T-helper 17 cell (primary cell): ENCODE measurements around the gene CCDC192. TPM values are rescaled to one million over a fixed set of nuclear protein-coding genes. Genes with fewer than 3 reads are reported as not detected.

ENCODE experiments used
- ATAC-seq: fragments of 150-1000 bp; cut with Tn5 transposase; 2 replicates; pipeline ENCODE4 v1.10.0; 2021; ENCODE audit warnings: mild to moderate bottlenecking, moderate library complexity
- DNase-seq, 3 donors: peaks; one replicate each; pipeline versions ENCODE4 v3.0.0 to v3.0.0-alpha.2; 2020 to 2021
- H3K9me3 ChIP-seq: one replicate; pipeline ENCODE4 v1.7.0; 2013; ENCODE audit warnings: low read length, mild to moderate bottlenecking; ENCODE audit not compliant: control insufficient read depth, poor library complexity, severe bottlenecking
- H3K27ac Mint-ChIP-seq: one replicate; pipeline ENCODE4 v1.8.0; 2022; ENCODE audit warnings: mild to moderate bottlenecking, moderate library complexity, mixed read lengths
- H3K27me3 Mint-ChIP-seq: one replicate; pipeline ENCODE4 v1.8.0; 2022; ENCODE audit warnings: mixed read lengths
- H3K36me3 Mint-ChIP-seq: one replicate; pipeline ENCODE4 v1.8.0; 2022; ENCODE audit warnings: low read depth, mixed read lengths
- H3K4me1 Mint-ChIP-seq: one replicate; pipeline ENCODE4 v1.8.0; 2022; ENCODE audit warnings: mild to moderate bottlenecking, mixed read lengths
- H3K4me3 Mint-ChIP-seq: one replicate; pipeline ENCODE4 v1.8.0; 2022; ENCODE audit warnings: mild to moderate bottlenecking, moderate library complexity, mixed read lengths
- total RNA-seq, 4 donors: library from RNA in 2 of 4; stranded (reverse) in 2 of 4; gene quantifications; one replicate each; pipeline ENCODE4 v1.2.3 and lab custom pipeline; 2022 to 2026

Gene CCDC192
- total RNA-seq, 2 donors from 2014 or later, result 0.45 TPM; not detected in 1

- Mint-ChIP-seq H3K36me3 (no peaks in the 10 kb centered on the region), H3K4me1 (no peaks in the 10 kb centered on the region), H3K27ac (no peak overlapping the region), H3K27me3 (no peaks in the 10 kb centered on the region), H3K4me3 (no peak overlapping the region)
- DNase-seq (no peak), ATAC-seq (no peak)
- H3K9me3 ChIP-seq, result no peaks in the 10 kb centered on the region
Observed at GRCh38 chr5:127683008-127683407, 20.2 kb upstream of the CCDC192 start.

GRCh38 chr5:127684726-127685467, 18.3 kb upstream of the CCDC192 start:
- Mint-ChIP-seq H3K27me3 (no peaks in the 10 kb centered on the region), H3K36me3 (no peaks in the 10 kb centered on the region), H3K27ac (no peak overlapping the region), H3K4me1 (no peaks in the 10 kb centered on the region), H3K4me3 (no peak overlapping the region)
- ATAC-seq (no peak), DNase-seq (no peak)
- H3K9me3 ChIP-seq, result no peaks in the 10 kb centered on the region

- H3K4me1 Mint-ChIP-seq, result no peaks in the 10 kb centered on the region
- no peaks in the 10 kb centered on the region for H3K9me3 ChIP-seq
- no peak overlapping the region for H3K4me3 Mint-ChIP-seq
- H3K27me3 Mint-ChIP-seq, result no peaks in the 10 kb centered on the region
- no peak for ATAC-seq
- DNase-seq, result no peak
- no peak overlapping the region for H3K27ac Mint-ChIP-seq
- H3K36me3 Mint-ChIP-seq, result no peaks in the 10 kb centered on the region
Observed at GRCh38 chr5:127685662-127686061, 17.5 kb upstream of the CCDC192 start.

GRCh38 chr5:127686424-127686823, 16.8 kb upstream of the CCDC192 start:
- H3K9me3 ChIP-seq, result no peaks in the 10 kb centered on the region
- Mint-ChIP-seq H3K27ac (no peak overlapping the region), H3K4me1 (no peaks in the 10 kb centered on the region), H3K4me3 (no peak overlapping the region), H3K27me3 (no peaks in the 10 kb centered on the region), H3K36me3 (no peaks in the 10 kb centered on the region)
- no peak for DNase-seq
- ATAC-seq, result no peak

GRCh38 chr5:127694518-127695171, 8.5 kb upstream of the CCDC192 start:
- DNase-seq (no peak), ATAC-seq (no peak)
- no peaks in the 10 kb centered on the region for H3K9me3 ChIP-seq
- H3K36me3 Mint-ChIP-seq, result no peaks in the 10 kb centered on the region
- H3K4me3 Mint-ChIP-seq, result no peak overlapping the region
- peaks cover 18% of the 10 kb centered on the region for H3K27me3 Mint-ChIP-seq
- H3K27ac Mint-ChIP-seq, result no peak overlapping the region
- no peaks in the 10 kb centered on the region for H3K4me1 Mint-ChIP-seq

GRCh38 chr5:127695346-127695745, 7.8 kb upstream of the CCDC192 start:
- DNase-seq (no peak), ATAC-seq (no peak)
- H3K27ac Mint-ChIP-seq, result no peak overlapping the region
- H3K27me3 Mint-ChIP-seq, result peaks cover 18% of the 10 kb centered on the region
- H3K9me3 ChIP-seq, result no peaks in the 10 kb centered on the region
- H3K4me1 Mint-ChIP-seq, result no peaks in the 10 kb centered on the region
- no peaks in the 10 kb centered on the region for H3K36me3 Mint-ChIP-seq
- no peak overlapping the region for H3K4me3 Mint-ChIP-seq

- Mint-ChIP-seq H3K27me3 (peaks cover 18% of the 10 kb centered on the region), H3K36me3 (no peaks in the 10 kb centered on the region), H3K27ac (no peak overlapping the region), H3K4me1 (no peaks in the 10 kb centered on the region), H3K4me3 (no peak overlapping the region)
- no peak for ATAC-seq
- H3K9me3 ChIP-seq, result no peaks in the 10 kb centered on the region
- DNase-seq, result no peak
Observed at GRCh38 chr5:127696683-127697082, 6.5 kb upstream of the CCDC192 start.

- no peak overlapping the region for H3K4me3 Mint-ChIP-seq
- H3K27me3 Mint-ChIP-seq, result peaks cover 16% of the 10 kb centered on the region
- DNase-seq, result no peak
- no peaks in the 10 kb centered on the region for H3K4me1 Mint-ChIP-seq
- no peak for ATAC-seq
- H3K9me3 ChIP-seq, result no peaks in the 10 kb centered on the region
- H3K27ac Mint-ChIP-seq, result no peak overlapping the region
- no peaks in the 10 kb centered on the region for H3K36me3 Mint-ChIP-seq
Observed at GRCh38 chr5:127697894-127698600, 5.1 kb upstream of the CCDC192 start.

- Mint-ChIP-seq H3K4me3 (no peak overlapping the region), H3K27me3 (peaks cover 12% of the 10 kb centered on the region), H3K27ac (no peak overlapping the region), H3K36me3 (no peaks in the 10 kb centered on the region), H3K4me1 (no peaks in the 10 kb centered on the region)
- H3K9me3 ChIP-seq, result no peaks in the 10 kb centered on the region
- ATAC-seq (no peak), DNase-seq (no peak)
Observed at GRCh38 chr5:127699416-127699815, 3.8 kb upstream of the CCDC192 start.

GRCh38 chr5:127700237-127700766, 2.9 kb upstream of the CCDC192 start:
- no peak for DNase-seq
- Mint-ChIP-seq H3K36me3 (no peaks in the 10 kb centered on the region), H3K4me1 (no peaks in the 10 kb centered on the region), H3K27ac (no peak overlapping the region), H3K27me3 (peaks cover 15% of the 10 kb centered on the region), H3K4me3 (no peak overlapping the region)
- no peak for ATAC-seq
- no peaks in the 10 kb centered on the region for H3K9me3 ChIP-seq

GRCh38 chr5:127702434-127702833, 757 bp upstream of the CCDC192 start:
- ATAC-seq (no peak), DNase-seq (no peak)
- H3K4me1 Mint-ChIP-seq, result no peaks in the 10 kb centered on the region
- no peaks in the 10 kb centered on the region for H3K9me3 ChIP-seq
- H3K27me3 Mint-ChIP-seq, result peaks cover 17% of the 10 kb centered on the region
- no peak overlapping the region for H3K4me3 Mint-ChIP-seq
- H3K27ac Mint-ChIP-seq, result no peak overlapping the region
- no peaks in the 10 kb centered on the region for H3K36me3 Mint-ChIP-seq

GRCh38 chr5:127705120-127705892, 2.1 kb downstream of the CCDC192 start:
- H3K9me3 ChIP-seq, result no peaks in the 10 kb centered on the region
- ATAC-seq, result no peak
- Mint-ChIP-seq H3K27me3 (peaks cover 17% of the 10 kb centered on the region), H3K36me3 (no peaks in the 10 kb centered on the region), H3K4me3 (no peak overlapping the region), H3K4me1 (no peaks in the 10 kb centered on the region), H3K27ac (no peak overlapping the region)
- no peak for DNase-seq

- H3K27ac Mint-ChIP-seq, result no peak overlapping the region
- H3K27me3 Mint-ChIP-seq, result peaks cover 17% of the 10 kb centered on the region
- DNase-seq (no peak), ATAC-seq (no peak)
- no peaks in the 10 kb centered on the region for H3K9me3 ChIP-seq
- no peaks in the 10 kb centered on the region for H3K4me1 Mint-ChIP-seq
- no peak overlapping the region for H3K4me3 Mint-ChIP-seq
- no peaks in the 10 kb centered on the region for H3K36me3 Mint-ChIP-seq
Observed at GRCh38 chr5:127706691-127707090, 3.5 kb downstream of the CCDC192 start.
